ENCODE data around the gene DOCK8.
"Not testable (repeated sequence)": the region's sequence is repeated elsewhere in the genome, so short reads cannot be mapped to it uniquely, and the experiment has no call there.

DOCK8 gene

GRCh38 chr9:227860-228259 is 13.2 kb downstream of the DOCK8 start:
- no peak for FAIRE-seq

GRCh38 chr9:228929-229695 is 14.4 kb downstream of the DOCK8 start:
- no peak for FAIRE-seq

GRCh38 chr9:231625-232024 is 17.0 kb downstream of the DOCK8 start:
- not testable (repeated sequence) for FAIRE-seq

- FAIRE-seq = not testable (repeated sequence)
Measured at GRCh38 chr9:233708-234107, 19.0 kb downstream of the DOCK8 start.

- no peak for FAIRE-seq
Measured at GRCh38 chr9:237141-237857, 22.6 kb downstream of the DOCK8 start.

- no peak for FAIRE-seq
Measured at GRCh38 chr9:237858-238345, 23.2 kb downstream of the DOCK8 start.

GRCh38 chr9:242461-243080 is 27.9 kb downstream of the DOCK8 start:
- FAIRE-seq = no peak

GRCh38 chr9:248278-248961 is 33.8 kb downstream of the DOCK8 start:
- FAIRE-seq = no peak

GRCh38 chr9:249025-249424 is 34.4 kb downstream of the DOCK8 start:
- FAIRE-seq = no peak

- no peak for FAIRE-seq
Measured at GRCh38 chr9:250039-250438, 35.4 kb downstream of the DOCK8 start.

GRCh38 chr9:250625-251024 is 36.0 kb downstream of the DOCK8 start:
- no peak for FAIRE-seq

GRCh38 chr9:251398-251797 is 36.7 kb downstream of the DOCK8 start:
- FAIRE-seq = no peak

GRCh38 chr9:253539-253938 is 38.9 kb downstream of the DOCK8 start:
- no peak for FAIRE-seq

GRCh38 chr9:254516-254915 is 39.9 kb downstream of the DOCK8 start:
- FAIRE-seq = no peak

GRCh38 chr9:257957-258356 is 43.3 kb downstream of the DOCK8 start:
- no peak for FAIRE-seq

GRCh38 chr9:259405-260404 is 45.0 kb downstream of the DOCK8 start:
- FAIRE-seq = no peak

- no peak for FAIRE-seq
Measured at GRCh38 chr9:264231-264630, 49.6 kb downstream of the DOCK8 start.

GRCh38 chr9:265209-265870 is 50.7 kb downstream of the DOCK8 start:
- no peak for FAIRE-seq

- FAIRE-seq = no peak
Measured at GRCh38 chr9:266228-266627, 51.6 kb downstream of the DOCK8 start.

GRCh38 chr9:268616-269015 is 54.0 kb downstream of the DOCK8 start:
- FAIRE-seq = no peak

- FAIRE-seq = no peak
Measured at GRCh38 chr9:269081-269711, 54.5 kb downstream of the DOCK8 start.
